Measurements from ENCODE around the gene EEPD1. TPM values are rescaled to one million over a fixed set of nuclear protein-coding genes. Genes with fewer than 3 reads are reported as not detected.

Gene EEPD1
- polyA plus RNA-seq, 1 of the 3 experiments (the other 2 are of a cell fraction) = 5.0 TPM

DNA sequence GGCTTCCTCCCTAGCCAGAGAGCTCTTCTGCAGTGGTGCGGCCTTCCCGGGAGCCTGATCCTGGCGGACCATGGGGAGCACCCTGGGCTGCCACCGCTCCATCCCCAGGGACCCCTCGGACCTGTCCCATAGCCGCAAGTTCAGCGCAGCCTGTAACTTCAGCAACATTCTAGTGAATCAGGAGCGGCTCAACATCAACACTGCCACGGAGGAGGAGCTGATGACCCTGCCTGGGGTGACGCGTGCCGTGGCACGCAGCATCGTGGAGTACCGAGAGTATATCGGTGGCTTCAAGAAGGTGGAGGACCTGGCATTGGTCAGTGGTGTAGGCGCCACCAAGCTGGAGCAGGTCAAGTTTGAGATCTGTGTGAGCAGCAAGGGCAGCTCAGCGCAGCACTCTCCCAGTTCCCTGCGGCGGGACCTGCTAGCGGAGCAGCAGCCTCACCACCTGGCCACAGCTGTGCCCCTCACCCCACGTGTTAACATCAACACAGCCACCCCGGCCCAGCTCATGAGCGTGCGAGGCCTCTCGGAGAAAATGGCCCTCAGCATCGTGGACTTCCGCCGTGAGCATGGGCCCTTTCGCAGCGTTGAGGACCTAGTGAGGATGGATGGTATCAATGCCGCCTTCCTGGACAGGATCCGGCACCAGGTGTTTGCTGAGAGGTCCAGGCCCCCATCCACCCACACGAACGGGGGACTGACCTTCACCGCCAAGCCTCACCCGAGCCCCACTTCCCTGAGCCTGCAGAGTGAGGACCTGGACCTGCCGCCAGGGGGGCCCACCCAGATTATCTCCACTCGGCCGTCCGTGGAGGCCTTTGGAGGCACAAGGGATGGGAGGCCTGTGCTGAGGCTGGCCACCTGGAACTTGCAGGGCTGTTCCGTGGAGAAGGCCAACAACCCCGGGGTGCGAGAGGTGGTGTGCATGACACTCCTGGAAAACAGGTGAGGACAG, 1.5 kb downstream of the EEPD1 start:
- DNase-seq = no peak
- no peaks in the 10 kb centered on the region for H4K20me1 ChIP-seq (ENCODE audit: insufficient read depth)
- no peaks in the 10 kb centered on the region for H3K27me3 ChIP-seq (ENCODE audit: insufficient read depth)
- TF ChIP-seq, protein P1, sequence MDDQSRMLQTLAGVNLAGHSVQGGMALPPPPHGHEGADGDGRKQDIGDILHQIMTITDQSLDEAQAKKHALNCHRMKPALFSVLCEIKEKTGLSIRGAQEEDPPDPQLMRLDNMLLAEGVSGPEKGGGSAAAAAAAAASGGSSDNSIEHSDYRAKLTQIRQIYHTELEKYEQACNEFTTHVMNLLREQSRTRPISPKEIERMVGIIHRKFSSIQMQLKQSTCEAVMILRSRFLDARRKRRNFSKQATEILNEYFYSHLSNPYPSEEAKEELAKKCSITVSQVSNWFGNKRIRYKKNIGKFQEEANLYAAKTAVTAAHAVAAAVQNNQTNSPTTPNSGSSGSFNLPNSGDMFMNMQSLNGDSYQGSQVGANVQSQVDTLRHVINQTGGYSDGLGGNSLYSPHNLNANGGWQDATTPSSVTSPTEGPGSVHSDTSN (IDR thresholded peaks at IDR 0.05) = no peak
- TF ChIP-seq GATA2 (CRISPR knock-in tag; IDR thresholded peaks at IDR 0.05) (no peak), FOXJ3 (CRISPR knock-in tag; IDR thresholded peaks at IDR 0.05) (no peak), SIN3A (IDR thresholded peaks at IDR 0.05; ENCODE audit: borderline replicate concordance, low read depth, low read length) (no peak), FOSL2 (IDR thresholded peaks at IDR 0.05; ENCODE audit: borderline replicate concordance, low read depth) (no peak), JUND (IDR thresholded peaks at IDR 0.05) (no peak), GABPA (IDR thresholded peaks at IDR 0.05; ENCODE audit: low read depth) (no peak), EP300 (IDR thresholded peaks at IDR 0.05; ENCODE audit: borderline replicate concordance in 1 of 2, low read depth in 1 of 2, low read length in 1 of 2) (no peak), RFX5 (IDR thresholded peaks at IDR 0.05; ENCODE audit: low read length) (no peak), RXRA (IDR thresholded peaks at IDR 0.05; ENCODE audit: borderline replicate concordance, low read depth) (no peak), SMC3 (IDR thresholded peaks at IDR 0.05; ENCODE audit: low read depth, low read length) (no peak), CHD2 (IDR thresholded peaks at IDR 0.05; ENCODE audit: low read length, partially characterized antibody) (no peak), POLR2AphosphoS5 (IDR thresholded peaks at IDR 0.05; ENCODE audit: low read depth, low read length) (no peak), RCOR1 (IDR thresholded peaks at IDR 0.05; ENCODE audit: low read length) (no peak)
- TF ChIP-seq, protein P2, sequence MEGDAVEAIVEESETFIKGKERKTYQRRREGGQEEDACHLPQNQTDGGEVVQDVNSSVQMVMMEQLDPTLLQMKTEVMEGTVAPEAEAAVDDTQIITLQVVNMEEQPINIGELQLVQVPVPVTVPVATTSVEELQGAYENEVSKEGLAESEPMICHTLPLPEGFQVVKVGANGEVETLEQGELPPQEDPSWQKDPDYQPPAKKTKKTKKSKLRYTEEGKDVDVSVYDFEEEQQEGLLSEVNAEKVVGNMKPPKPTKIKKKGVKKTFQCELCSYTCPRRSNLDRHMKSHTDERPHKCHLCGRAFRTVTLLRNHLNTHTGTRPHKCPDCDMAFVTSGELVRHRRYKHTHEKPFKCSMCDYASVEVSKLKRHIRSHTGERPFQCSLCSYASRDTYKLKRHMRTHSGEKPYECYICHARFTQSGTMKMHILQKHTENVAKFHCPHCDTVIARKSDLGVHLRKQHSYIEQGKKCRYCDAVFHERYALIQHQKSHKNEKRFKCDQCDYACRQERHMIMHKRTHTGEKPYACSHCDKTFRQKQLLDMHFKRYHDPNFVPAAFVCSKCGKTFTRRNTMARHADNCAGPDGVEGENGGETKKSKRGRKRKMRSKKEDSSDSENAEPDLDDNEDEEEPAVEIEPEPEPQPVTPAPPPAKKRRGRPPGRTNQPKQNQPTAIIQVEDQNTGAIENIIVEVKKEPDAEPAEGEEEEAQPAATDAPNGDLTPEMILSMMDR (IDR thresholded peaks at IDR 0.05) = no peak
- TF ChIP-seq, protein P3, sequence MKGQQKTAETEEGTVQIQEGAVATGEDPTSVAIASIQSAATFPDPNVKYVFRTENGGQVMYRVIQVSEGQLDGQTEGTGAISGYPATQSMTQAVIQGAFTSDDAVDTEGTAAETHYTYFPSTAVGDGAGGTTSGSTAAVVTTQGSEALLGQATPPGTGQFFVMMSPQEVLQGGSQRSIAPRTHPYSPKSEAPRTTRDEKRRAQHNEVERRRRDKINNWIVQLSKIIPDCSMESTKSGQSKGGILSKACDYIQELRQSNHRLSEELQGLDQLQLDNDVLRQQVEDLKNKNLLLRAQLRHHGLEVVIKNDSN (IDR thresholded peaks at IDR 0.05; ENCODE audit: borderline replicate concordance, low read depth) = no peak
- TF ChIP-seq, protein P4, sequence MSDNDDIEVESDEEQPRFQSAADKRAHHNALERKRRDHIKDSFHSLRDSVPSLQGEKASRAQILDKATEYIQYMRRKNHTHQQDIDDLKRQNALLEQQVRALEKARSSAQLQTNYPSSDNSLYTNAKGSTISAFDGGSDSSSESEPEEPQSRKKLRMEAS (IDR thresholded peaks at IDR 0.05; ENCODE audit: low read depth) = no peak
- ChIA-PET POLR2A (no interaction called here), CTCF (interaction anchor here (0.9 to 5.3 kb wide), 8 partner anchors 13 to 169 kb away, joined by 3 to 28 read pairs (median 4); no protein-coding TSS in a partner anchor)
- H3K4me2 ChIP-seq = peak overlapping the region; percentile 100
- peaks cover 0 to 45% of the 10 kb centered on the region in 2 experiments; a peak in 2 of 4 replicates for H3K4me1 ChIP-seq (ENCODE audit: control insufficient read depth in 1 of 2, insufficient read depth in 2 of 2, low read depth in 1 of 2, low read length in 1 of 2)
- H3K36me3 ChIP-seq (replicated peaks in 1 of 2; ENCODE audit: control insufficient read depth in 1 of 2, insufficient read depth in 2 of 2, low read length in 1 of 2) = no peaks in the 10 kb centered on the region
- H3K79me2 ChIP-seq (ENCODE audit: insufficient read depth) = no peaks in the 10 kb centered on the region
- no peak overlapping the region for H3K9ac ChIP-seq
- H3K4me3 ChIP-seq (ENCODE audit: low read depth in 2 of 2, low read length in 1 of 2) = peak overlapping the region; percentile 87 to 93; a peak in 2 of 4 replicates
- no peaks in the 10 kb centered on the region for H3K9me3 ChIP-seq
- H3K27ac ChIP-seq (ENCODE audit: low read depth in 2 of 2, low read length in 1 of 2) = no peak overlapping the region
- WGBS (ENCODE audit: low lambda C conversion rate) = 94% methylated on average over 35 of the region's 44 CpGs
- H2AFZ ChIP-seq (ENCODE audit: low read depth) = no peak overlapping the region
- H3F3A ChIP-seq (replicated peaks; ENCODE audit: insufficient read depth) = peaks cover 3% of the 10 kb centered on the region
- no peaks in the 10 kb centered on the region for H3K9me2 ChIP-seq

Measured in SK-N-SH (cell line).